HCT116 (cell line): Measurements from ENCODE around the gene HDAC8. TPM values are rescaled to one million over a fixed set of nuclear protein-coding genes. Genes with fewer than 3 reads are reported as not detected.

Source experiments
- ATAC-seq: fragments of 200-7000 bp; cut with Tn5 transposase; 2 replicates; pipeline ENCODE4 v1.9.1; 2020; ENCODE audit warnings: mild to moderate bottlenecking, moderate library complexity
- BruUV-seq: library from RNA; stranded (reverse); fragments of 400-500 nt; replicated peaks from 2 replicates; lab custom pipeline; 2021; lab: Mats Ljungman, UMichigan
- CTCF ChIA-PET: fragments of 300-600 bp; sonication (Branson Sonifier 250); formaldehyde crosslinking; loops from one replicate; lab custom pipeline; 2021; ENCODE audit warnings: antibody characterized with exemption; lab: Charles Lee
- POLR2A ChIA-PET: fragments of 300-600, 350-600 bp; sonication (Branson Sonifier 250); formaldehyde crosslinking; loops from one replicate; lab custom pipeline; 2021; ENCODE audit warnings: antibody characterized with exemption; lab: Charles Lee
- RAD21 ChIA-PET, 2 experiments: fragments of 300-600 bp; sonication (Branson Sonifier 250); formaldehyde crosslinking; loops; one replicate each; lab custom pipeline; 2023; ENCODE audit warnings: low total read pairs in 2 of 2; ENCODE audit not compliant: uncharacterized antibody in 2 of 2, unreplicated experiment in 2 of 2, low non-redundant PET in 1 of 2; lab: Charles Lee
- DNase-seq: peaks from one replicate; pipeline ENCODE4 v3.0.0-alpha.2; 2010; ENCODE audit warnings: low read depth, low spot score
- H2AFZ ChIP-seq: fragments of 200-600 bp; shearing (Covaris generic), sonication (generic); 2 replicates; pipeline ENCODE4 v1.6.1; 2017; ENCODE audit warnings: low read depth, mixed run types, mixed read lengths, antibody characterized with exemption, low read length; ENCODE audit not compliant: poor library complexity, severe bottlenecking
- H3K27ac ChIP-seq: 2 replicates; pipeline ENCODE4 v1.5.1; 2012; ENCODE audit warnings: low read depth, low read length
- H3K27me3 ChIP-seq: fragments of 200-600 bp; sonication (generic); 2 replicates; pipeline ENCODE4 v1.6.1; 2016; ENCODE audit warnings: mixed run types, low read length, mixed read lengths; ENCODE audit not compliant: insufficient read depth
- H3K36me3 ChIP-seq, 2 experiments: fragments of 200-500 bp in 1 of 2; fragments of 200-600 bp in 1 of 2; sonication (Bioruptor generic) in 1 of 2; sonication (generic) in 1 of 2; 2 replicates each; pipeline versions ENCODE4 v1.5.1 to v1.6.1; 2014 to 2016; ENCODE audit warnings: low read length in 2 of 2, inconsistent platforms in 1 of 2, mixed read lengths in 1 of 2, mixed run types in 1 of 2; ENCODE audit not compliant: insufficient read depth in 2 of 2, control insufficient read depth in 1 of 2
- H3K4me1 ChIP-seq, 2 experiments: fragments of 200-600 bp in 1 of 2; sonication (generic) in 1 of 2; 2 replicates each; pipeline versions ENCODE4 v1.5.1 to v1.6.1; 2012 to 2017; ENCODE audit warnings: low read length in 2 of 2, inconsistent platforms in 1 of 2, mild to moderate bottlenecking in 1 of 2, mixed read lengths in 1 of 2, mixed run types in 1 of 2, moderate library complexity in 1 of 2; ENCODE audit not compliant: insufficient read depth in 2 of 2, control insufficient read depth in 1 of 2
- H3K4me2 ChIP-seq: fragments of 200-600 bp; sonication (generic); 2 replicates; pipeline ENCODE4 v1.6.1; 2017; ENCODE audit warnings: mixed run types, low read length, mixed read lengths
- H3K4me3 ChIP-seq, 2 experiments: fragments of 200-600 bp in 1 of 2; sonication (generic) in 1 of 2; replicated peaks in 1 of 2; 2 replicates each; pipeline ENCODE4 v1.5.1; 2011 to 2016; ENCODE audit warnings: low read length in 2 of 2, control low read depth in 1 of 2, low read depth in 1 of 2, mild to moderate bottlenecking in 1 of 2, mixed read lengths in 1 of 2, mixed run types in 1 of 2
- H3K79me2 ChIP-seq: fragments of 200-600 bp; sonication (generic); 2 replicates; pipeline ENCODE4 v1.6.1; 2017; ENCODE audit warnings: mild to moderate bottlenecking, mixed run types, low read length, moderate library complexity, mixed read lengths; ENCODE audit not compliant: insufficient read depth
- H3K9ac ChIP-seq: fragments of 200-600 bp; sonication (generic); 2 replicates; pipeline ENCODE4 v1.6.1; 2016; ENCODE audit warnings: low read length, mixed read lengths
- H3K9me2 ChIP-seq: fragments of 200-600 bp; sonication (generic), shearing (Covaris generic); 2 replicates; pipeline ENCODE4 v1.6.1; 2017; ENCODE audit warnings: mixed run types, mild to moderate bottlenecking, moderate library complexity; ENCODE audit not compliant: insufficient read depth
- H3K9me3 ChIP-seq, 2 experiments: fragments of 200-500 bp in 1 of 2; fragments of 200-600 bp in 1 of 2; sonication (Bioruptor generic) in 1 of 2; sonication (generic) in 1 of 2; 2 replicates each; pipeline ENCODE4 v1.6.1; 2014 to 2017; ENCODE audit warnings: low read length in 2 of 2, mixed read lengths in 2 of 2, inconsistent platforms in 1 of 2, low read depth in 1 of 2, mild to moderate bottlenecking in 1 of 2, mixed run types in 1 of 2, moderate library complexity in 1 of 2; ENCODE audit not compliant: control insufficient read depth in 1 of 2, insufficient read depth in 1 of 2
- H4K20me1 ChIP-seq: fragments of 200-600 bp; sonication (generic), shearing (Covaris generic); 2 replicates; pipeline ENCODE4 v1.6.1; 2017; ENCODE audit warnings: mixed run types, mild to moderate bottlenecking, moderate library complexity; ENCODE audit not compliant: insufficient read depth
- CEBPB ChIP-seq: IDR thresholded peaks from 2 replicates; pipeline ENCODE4 v1.6.1; 2012; ENCODE audit warnings: low read depth
- EGR1 ChIP-seq: IDR thresholded peaks from 2 replicates; pipeline ENCODE4 v1.6.1; 2012; ENCODE audit warnings: low read depth
- ELF1 ChIP-seq: IDR thresholded peaks from 2 replicates; pipeline ENCODE4 v1.6.1; 2012; ENCODE audit warnings: low read depth, borderline replicate concordance
- EZH2phosphoT487 ChIP-seq: fragments of 200-600 bp; IDR thresholded peaks from 2 replicates; pipeline ENCODE4 v1.6.1; 2018; ENCODE audit warnings: antibody characterized with exemption, borderline replicate concordance
- JUND ChIP-seq: IDR thresholded peaks from 2 replicates; pipeline ENCODE4 v1.6.1; 2012
- MAX ChIP-seq: IDR thresholded peaks from 2 replicates; pipeline ENCODE4 v1.6.1; 2012
- REST ChIP-seq: IDR thresholded peaks from 2 replicates; pipeline ENCODE4 v1.6.1; 2012; ENCODE audit warnings: low read depth
- SRF ChIP-seq: IDR thresholded peaks from 2 replicates; pipeline ENCODE4 v1.6.1; 2012; ENCODE audit warnings: low read depth
- TCF7L2 ChIP-seq: IDR thresholded peaks from 2 replicates; pipeline ENCODE4 v1.7.0; 2011; ENCODE audit warnings: borderline replicate concordance, inconsistent platforms; ENCODE audit not compliant: insufficient read depth, insufficient read length; ENCODE audit errors: extremely low read depth
- YY1 ChIP-seq: IDR thresholded peaks from 2 replicates; pipeline ENCODE4 v1.6.1; 2011; ENCODE audit warnings: low read length, low read depth, moderate library complexity, mild to moderate bottlenecking; ENCODE audit not compliant: insufficient replicate concordance; ENCODE audit errors: extremely low read depth
- ZNF274 ChIP-seq: fragments of 200-500 bp; sonication (Bioruptor generic); IDR thresholded peaks from 2 replicates; pipeline ENCODE4 v1.6.1; 2014; ENCODE audit warnings: mild to moderate bottlenecking, low read depth, low read length, inconsistent platforms
- intact Hi-C: fragments of 100-400 bp; cut with micrococcal nuclease; formaldehyde crosslinking; loops from 2 replicates; pipeline ENCODE4 v1.10.0; 2022
- total RNA-seq: library from RNA; stranded (reverse); gene quantifications from one replicate; pipeline ENCODE4 v1.2.1, GENCODE V29; 2021; ENCODE audit not compliant: unreplicated experiment
- TF ChIP-seq, protein P1 (sequence below): IDR thresholded peaks from 2 replicates; pipeline ENCODE4 v1.6.1; 2011; ENCODE audit warnings: mild to moderate bottlenecking, low read length, moderate library complexity; ENCODE audit not compliant: insufficient replicate concordance; ENCODE audit errors: extremely low read depth
- TF ChIP-seq, protein P2 (sequence below): IDR thresholded peaks from 2 replicates; pipeline ENCODE4 v1.6.1; 2012

HDAC8 gene
- total RNA-seq, 1 experiment from 2014 or later, result 24.1 TPM

DNA sequence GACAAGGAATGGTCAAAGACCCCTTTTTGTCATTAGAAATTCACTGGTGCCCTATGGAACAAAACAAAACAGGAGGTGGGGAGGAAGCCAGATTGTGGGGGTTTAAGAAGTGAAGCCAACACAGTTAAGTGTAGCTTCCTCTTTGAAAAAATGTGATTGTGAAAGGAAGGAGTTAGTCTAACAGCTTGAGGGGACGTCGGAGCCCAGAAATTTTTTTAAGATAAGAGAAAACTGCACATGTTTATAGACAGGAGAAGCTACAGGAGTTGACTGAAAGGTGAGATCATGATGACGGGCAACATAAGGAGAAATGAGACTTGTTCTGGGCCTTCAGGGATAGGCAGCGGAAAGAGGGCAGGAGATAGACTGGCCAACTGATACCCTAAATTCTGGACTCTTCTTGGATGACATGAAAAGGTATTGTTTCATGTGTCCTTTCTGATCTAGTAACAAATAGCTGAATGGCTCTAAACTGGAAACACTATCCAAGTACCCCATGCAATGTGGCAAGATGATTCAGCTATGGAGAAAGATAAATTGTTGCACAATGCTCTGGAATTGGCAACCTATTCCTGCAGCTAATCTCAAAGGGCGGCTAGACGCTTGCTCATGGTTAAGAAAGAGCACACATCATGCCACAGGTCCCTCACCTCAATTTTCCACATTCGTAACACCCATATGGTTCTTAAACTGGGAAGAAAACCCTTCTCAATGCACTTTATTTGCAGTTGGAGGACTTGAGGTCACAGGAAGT, 3.7 kb upstream of the HDAC8 start:
- ATAC-seq (no peak), DNase-seq (no peak)
- no peaks in the 10 kb centered on the region for H3K9me3 ChIP-seq
- no peaks in the 10 kb centered on the region for H4K20me1 ChIP-seq
- no peak overlapping the region for H3K9ac ChIP-seq
- TF ChIP-seq YY1, result no peak
- CTCF ChIA-PET, result no interaction called here
- H3K27me3 ChIP-seq, result no peaks in the 10 kb centered on the region
- intact Hi-C loops, result no loop called here
- no TSS peak for BruUV-seq
- H3K4me2 ChIP-seq, result no peak overlapping the region
- H3K79me2 ChIP-seq, result no peaks in the 10 kb centered on the region; the same call in 1 of the 2 replicates
- no peaks in the 10 kb centered on the region for H3K9me2 ChIP-seq
- no peak overlapping the region for H3K27ac ChIP-seq
- no peaks in the 10 kb centered on the region for H3K36me3 ChIP-seq
- RAD21 ChIA-PET, result no interaction called here
- H3K4me1 ChIP-seq, result no peaks in the 10 kb centered on the region; a peak in 1 of 4 replicates
- POLR2A ChIA-PET, result no interaction called here
- H3K4me3 ChIP-seq, result no peak overlapping the region
- H2AFZ ChIP-seq, result no peak overlapping the region

DNA sequence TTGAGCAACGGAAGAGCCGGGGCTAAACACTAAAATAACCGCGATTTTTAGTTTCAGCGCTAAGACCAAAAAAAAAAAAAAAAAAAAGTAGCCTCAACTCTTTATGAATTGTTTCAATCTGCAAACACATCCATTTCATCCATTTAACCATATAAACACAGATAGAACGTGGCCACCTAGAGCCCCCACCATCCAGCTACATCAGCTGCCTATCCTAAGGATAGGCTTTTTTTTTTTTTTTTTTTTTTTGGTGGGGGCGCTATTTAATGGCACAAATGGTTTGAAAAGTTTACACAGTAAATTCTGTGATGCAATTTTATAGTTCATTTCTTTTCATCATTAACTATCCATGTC, 492 bp upstream of the HDAC8 start:
- H3K9ac ChIP-seq, result peak overlapping the region; percentile 60; the same call in 1 of the 2 replicates
- no TSS peak for BruUV-seq
- ChIA-PET RAD21 (no interaction called here), POLR2A (no interaction called here), CTCF (no interaction called here)
- H3K9me2 ChIP-seq, result no peaks in the 10 kb centered on the region
- DNase-seq (no peak), ATAC-seq (peak; percentile 48)
- no peaks in the 10 kb centered on the region for H4K20me1 ChIP-seq
- H3K27ac ChIP-seq, result no peak overlapping the region
- peak overlapping the region; percentile 67 to 69 for H3K4me3 ChIP-seq
- H3K4me1 ChIP-seq, result no peaks in the 10 kb centered on the region; a peak in 1 of 4 replicates
- no peaks in the 10 kb centered on the region; the same call in 1 of the 2 replicates for H3K79me2 ChIP-seq
- H3K27me3 ChIP-seq, result no peaks in the 10 kb centered on the region
- intact Hi-C loops, result no loop called here
- no peaks in the 10 kb centered on the region for H3K9me3 ChIP-seq
- H3K36me3 ChIP-seq, result no peaks in the 10 kb centered on the region; a peak in 1 of 4 replicates
- H3K4me2 ChIP-seq, result peak overlapping the region; percentile 82
- peak overlapping the region; percentile 61 for H2AFZ ChIP-seq
- TF ChIP-seq CEBPB (no peak), REST (no peak), EZH2phosphoT487 (no peak), SRF (no peak), JUND (no peak), MAX (no peak), ELF1 (no peak), EGR1 (no peak), ZNF274 (no peak), YY1 (no peak), TCF7L2 (no peak)
- TF ChIP-seq, protein P1, sequence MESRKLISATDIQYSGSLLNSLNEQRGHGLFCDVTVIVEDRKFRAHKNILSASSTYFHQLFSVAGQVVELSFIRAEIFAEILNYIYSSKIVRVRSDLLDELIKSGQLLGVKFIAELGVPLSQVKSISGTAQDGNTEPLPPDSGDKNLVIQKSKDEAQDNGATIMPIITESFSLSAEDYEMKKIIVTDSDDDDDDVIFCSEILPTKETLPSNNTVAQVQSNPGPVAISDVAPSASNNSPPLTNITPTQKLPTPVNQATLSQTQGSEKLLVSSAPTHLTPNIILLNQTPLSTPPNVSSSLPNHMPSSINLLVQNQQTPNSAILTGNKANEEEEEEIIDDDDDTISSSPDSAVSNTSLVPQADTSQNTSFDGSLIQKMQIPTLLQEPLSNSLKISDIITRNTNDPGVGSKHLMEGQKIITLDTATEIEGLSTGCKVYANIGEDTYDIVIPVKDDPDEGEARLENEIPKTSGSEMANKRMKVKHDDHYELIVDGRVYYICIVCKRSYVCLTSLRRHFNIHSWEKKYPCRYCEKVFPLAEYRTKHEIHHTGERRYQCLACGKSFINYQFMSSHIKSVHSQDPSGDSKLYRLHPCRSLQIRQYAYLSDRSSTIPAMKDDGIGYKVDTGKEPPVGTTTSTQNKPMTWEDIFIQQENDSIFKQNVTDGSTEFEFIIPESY, result no peak
- TF ChIP-seq, protein P2, sequence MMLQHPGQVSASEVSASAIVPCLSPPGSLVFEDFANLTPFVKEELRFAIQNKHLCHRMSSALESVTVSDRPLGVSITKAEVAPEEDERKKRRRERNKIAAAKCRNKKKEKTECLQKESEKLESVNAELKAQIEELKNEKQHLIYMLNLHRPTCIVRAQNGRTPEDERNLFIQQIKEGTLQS, result no peak
